HT-29 (cell line): ENCODE results near the gene PTGDR2. TPM values are rescaled to one million over a fixed set of nuclear protein-coding genes. Genes with fewer than 3 reads are reported as not detected.

Source experiments
- DNase-seq: peaks from one replicate; pipeline ENCODE4 v3.0.0-alpha.2; 2015; ENCODE audit warnings: low spot score
- total RNA-seq: library from RNA; depleted of rRNA; stranded (reverse); fragments of >200 nt; shearing (Covaris generic); gene quantifications from 2 replicates; pipeline ENCODE4 v1.2.3, GENCODE V29; 2014

The PTGDR2 gene
- total RNA-seq, 1 experiment from 2014 or later: 0.41 TPM

DNA sequence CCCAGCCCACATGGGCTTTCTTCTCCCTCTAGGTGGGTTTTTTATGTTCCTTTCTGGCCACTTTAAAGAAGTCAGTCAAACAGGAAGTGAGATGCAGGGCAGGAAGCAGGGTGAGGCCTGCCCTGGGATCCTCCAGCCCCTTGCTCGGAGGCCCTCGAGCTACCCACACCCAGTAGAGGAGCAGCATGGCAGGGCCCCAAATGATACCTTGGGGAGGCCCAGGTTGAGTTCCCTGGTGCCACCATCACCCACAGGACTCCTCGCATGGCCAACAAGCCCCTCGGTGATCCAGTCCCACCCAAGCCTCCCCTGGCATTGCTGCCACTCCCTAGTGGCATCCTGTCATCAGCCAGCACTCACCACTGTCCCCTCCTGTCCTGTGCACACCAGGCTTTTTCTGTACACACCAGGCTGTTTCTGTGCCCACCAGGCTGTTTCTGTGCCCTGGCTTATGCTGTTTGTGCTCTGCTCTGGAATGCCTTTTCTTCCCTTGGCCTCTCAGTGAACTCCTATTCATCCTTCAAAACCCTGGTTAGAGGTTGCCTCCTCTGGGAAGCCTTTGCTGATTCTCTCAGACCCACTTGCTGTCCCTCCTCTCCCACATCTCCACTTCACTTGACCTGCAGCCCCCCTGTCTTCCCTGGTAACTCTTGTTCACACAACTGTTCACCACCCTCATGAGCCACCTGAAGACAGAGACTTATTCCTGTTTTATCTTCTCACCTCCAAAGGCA, 3.1 kb upstream of the PTGDR2 start:
- DNase-seq: no peak

- no peak for DNase-seq
Observed at GRCh38 chr11:60858236-60858635, 2.5 kb upstream of the PTGDR2 start.

DNA sequence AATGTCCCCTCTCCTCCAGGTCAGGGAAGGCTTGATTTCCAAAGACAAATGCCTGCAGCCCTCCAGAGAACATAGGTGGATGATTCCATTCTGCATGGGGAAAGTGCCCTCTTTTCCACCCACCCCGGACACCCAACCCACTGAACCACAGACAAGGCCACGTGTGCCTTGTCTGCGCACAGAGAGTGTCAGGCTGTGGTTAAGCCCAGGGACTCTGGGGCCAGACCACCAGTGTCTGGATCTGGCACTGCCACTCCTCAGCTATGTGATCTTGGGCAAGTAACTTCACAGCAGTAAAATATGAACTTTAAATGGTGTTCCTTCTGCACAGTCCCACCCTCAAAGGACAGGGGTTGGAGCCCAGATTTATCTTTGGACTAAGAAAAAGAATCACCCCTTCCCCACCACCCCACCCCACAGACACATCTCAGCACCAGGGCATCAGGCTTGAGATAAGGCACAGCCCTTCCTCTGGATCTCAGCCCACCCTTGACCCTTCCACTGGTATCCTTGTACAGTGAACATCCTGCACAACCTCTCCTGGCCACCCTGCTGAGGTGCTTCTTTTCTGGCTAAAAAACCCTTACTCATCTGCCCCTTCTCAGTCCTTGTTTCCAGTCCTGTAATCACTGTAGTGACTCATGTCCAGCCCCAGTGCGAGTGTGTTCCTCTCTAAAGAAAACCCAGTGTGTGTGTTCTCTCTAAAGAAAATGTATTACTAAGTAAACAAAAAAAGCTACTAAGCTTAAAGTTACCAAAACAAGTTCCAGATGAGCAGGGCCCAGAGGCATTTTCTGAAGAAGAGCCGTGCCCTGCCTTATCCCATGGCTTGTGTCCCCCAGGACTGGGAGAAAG, 1.9 kb upstream of the PTGDR2 start:
- DNase-seq: no peak

- no peak for DNase-seq
Observed at GRCh38 chr11:60854847-60855725, 664 bp downstream of the PTGDR2 start.

DNA sequence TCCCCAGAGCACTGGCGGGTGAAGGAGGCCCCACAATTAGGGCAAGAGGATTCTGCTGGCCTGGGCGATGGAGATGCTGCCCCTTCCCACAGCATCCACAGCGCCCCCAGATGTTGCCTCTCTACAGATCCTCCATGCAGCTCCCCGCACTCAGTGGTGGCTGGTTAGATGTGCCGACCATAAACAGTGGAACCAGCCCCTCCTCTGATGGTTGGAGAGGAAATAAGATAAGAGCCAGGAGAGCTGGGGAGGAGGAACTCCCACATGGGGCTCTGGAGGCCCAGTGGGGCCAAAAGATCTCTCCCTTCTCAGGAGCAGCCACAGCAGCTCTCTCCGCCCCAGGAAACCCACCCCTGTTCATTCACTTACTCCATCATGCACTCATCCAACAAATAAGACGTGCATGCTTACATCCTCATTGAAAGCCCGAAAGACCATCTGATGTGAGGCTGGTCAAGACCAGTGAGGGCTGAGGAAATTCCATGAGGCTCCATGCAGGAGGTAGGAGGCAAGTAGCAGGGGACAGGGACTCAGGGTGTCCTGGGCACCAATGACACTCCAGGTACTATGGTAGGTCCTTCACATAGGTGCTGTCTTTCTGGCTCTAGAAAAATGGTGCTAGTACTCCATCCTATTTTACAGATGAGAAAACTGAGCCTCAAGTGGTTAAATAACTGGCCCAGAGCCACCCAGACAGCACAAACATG, 1.5 kb downstream of the PTGDR2 start:
- no peak for DNase-seq

DNA sequence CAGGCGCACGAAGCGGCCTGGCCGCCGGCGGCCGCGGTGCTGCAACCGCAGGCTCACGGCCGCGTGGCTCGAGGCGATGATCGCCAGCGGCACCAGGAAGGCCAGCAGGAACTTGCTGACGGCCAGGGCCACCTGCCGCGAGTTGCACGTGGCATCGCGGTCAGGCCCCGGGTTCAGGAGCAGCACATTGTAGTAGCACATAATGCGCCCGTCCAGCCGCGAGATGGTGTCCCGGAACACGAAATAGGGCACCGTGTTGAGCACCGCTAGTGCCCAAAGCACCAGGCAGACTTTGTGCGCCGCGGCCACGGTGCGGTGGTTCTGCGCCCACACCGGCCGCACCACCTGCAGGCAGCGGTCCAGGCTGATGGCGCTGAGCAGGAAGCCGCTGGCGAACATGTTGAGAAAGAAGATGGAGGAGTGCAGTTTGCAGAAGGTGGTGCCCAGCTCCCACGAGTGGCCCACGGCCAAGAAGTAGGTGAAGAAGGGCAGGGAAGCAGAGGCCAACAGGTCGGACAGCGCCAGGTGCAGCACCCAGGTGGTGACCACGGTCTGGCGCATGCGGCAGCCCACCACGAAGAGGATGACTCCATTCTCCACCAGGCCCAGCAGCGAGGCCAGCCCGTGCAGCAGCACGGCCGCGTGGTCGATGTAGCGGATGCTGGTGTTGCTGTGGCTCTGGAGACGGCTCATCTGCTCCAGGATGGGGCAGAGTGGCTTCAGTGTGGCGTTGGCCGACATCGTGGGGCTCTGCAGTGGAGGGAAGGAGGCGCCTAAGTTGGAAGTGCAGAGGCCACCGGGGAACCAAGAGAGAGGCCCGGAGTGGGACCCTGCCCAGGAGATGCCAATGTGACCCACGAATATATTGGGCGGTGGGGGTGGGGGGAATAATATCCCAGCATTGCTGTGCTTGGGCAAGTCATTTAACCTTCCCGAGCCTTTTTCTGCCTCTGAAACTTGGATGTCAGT, 2.5 kb downstream of the PTGDR2 start:
- no peak for DNase-seq

DNA sequence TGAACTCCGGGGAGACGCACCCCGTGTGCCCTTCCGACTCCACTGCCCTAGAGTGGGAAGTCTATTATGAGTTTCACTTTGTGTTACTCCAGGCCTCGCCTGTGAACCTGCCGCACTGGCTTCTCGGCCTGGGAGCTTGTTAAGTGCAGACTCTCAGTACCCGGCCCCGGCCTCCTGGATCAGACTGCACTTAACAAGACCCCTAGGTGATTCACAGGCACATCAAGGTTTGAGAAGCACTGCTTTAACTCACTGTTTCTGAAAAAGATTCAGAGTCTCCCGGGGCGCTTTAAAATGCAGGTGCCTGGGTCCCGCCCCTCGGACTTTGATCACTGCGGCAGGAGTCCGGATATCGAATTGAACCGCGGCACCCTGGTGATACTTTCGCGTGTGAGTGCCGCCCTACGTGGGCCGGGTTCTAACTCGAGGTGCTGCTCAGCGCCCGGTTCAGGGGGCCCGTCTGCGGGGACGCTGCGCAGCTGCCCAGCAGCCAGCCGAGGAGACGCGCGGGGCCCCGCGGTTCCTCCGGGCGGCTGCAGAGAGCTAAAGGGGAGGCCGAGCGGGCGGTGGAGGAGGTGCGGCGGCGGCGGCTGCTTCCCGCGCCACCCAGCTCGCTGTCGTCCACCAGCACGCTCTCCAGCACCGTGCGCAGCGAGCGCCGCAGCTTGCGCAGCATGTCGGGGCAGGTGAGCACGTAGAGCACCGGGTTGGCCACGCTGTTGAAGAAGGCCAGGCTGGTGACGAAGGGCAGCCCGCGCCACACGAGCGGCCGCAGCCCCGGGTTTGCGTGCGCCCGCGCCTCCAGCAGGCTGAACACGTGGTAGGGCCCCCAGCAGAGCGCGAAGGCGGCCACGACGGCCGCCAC, 3.4 kb downstream of the PTGDR2 start:
- peak; percentile 83 for DNase-seq

GRCh38 chr11:60851327-60852104, 4.2 kb downstream of the PTGDR2 start:
- no peak for DNase-seq

GRCh38 chr11:60849641-60850520, 5.9 kb downstream of the PTGDR2 start:
- no peak for DNase-seq

GRCh38 chr11:60848714-60849151, 7.0 kb downstream of the PTGDR2 start:
- no peak for DNase-seq

- DNase-seq: no peak
Observed at GRCh38 chr11:60847896-60848295, 7.9 kb downstream of the PTGDR2 start.

- DNase-seq: no peak
Observed at GRCh38 chr11:60847281-60847680, 8.5 kb downstream of the PTGDR2 start.

- no peak for DNase-seq
Observed at GRCh38 chr11:60845338-60845737, 10.4 kb downstream of the PTGDR2 start.

GRCh38 chr11:60844870-60845221, 10.9 kb downstream of the PTGDR2 start:
- DNase-seq: no peak

GRCh38 chr11:60844045-60844869, 11.5 kb downstream of the PTGDR2 start:
- DNase-seq: no peak
